Keratinocyte (primary cell): ENCODE results near the gene CCDC149. TPM values are rescaled to one million over a fixed set of nuclear protein-coding genes. Genes with fewer than 3 reads are reported as not detected.

Experiments used
- DNase-seq: peaks from one replicate; pipeline ENCODE4 v3.0.0-alpha.2; 2011; ENCODE audit warnings: low read depth, missing footprints, low spot score
- FAIRE-seq: peaks from 2 replicates; lab custom pipeline; 2011; peaks lifted over from hg19 to GRCh38; lab: Jason Lieb, UNC
- H2AFZ ChIP-seq: 2 replicates; pipeline ENCODE4 v1.6.0; 2012; ENCODE audit warnings: low read length, control low read depth, inconsistent platforms; ENCODE audit not compliant: control insufficient read depth
- H3K27ac ChIP-seq: 2 replicates; pipeline ENCODE4 v1.5.1; 2011; ENCODE audit warnings: low read length; ENCODE audit not compliant: control insufficient read depth, insufficient read depth
- H3K27me3 ChIP-seq: 3 replicates; pipeline ENCODE4 v1.6.0; 2011; ENCODE audit warnings: low read length; ENCODE audit not compliant: control insufficient read depth, insufficient read depth; ENCODE audit errors: extremely low read depth
- H3K36me3 ChIP-seq, 2 experiments: 2 replicates in 1 of 2; 3 replicates in 1 of 2; pipeline ENCODE4 v1.5.1; 2011; ENCODE audit warnings: low read length in 2 of 2, mild to moderate bottlenecking in 1 of 2; ENCODE audit not compliant: control insufficient read depth in 2 of 2, insufficient read depth in 2 of 2; ENCODE audit errors: extremely low read depth in 1 of 2
- H3K4me1 ChIP-seq: 3 replicates; pipeline ENCODE4 v1.5.1; 2011; ENCODE audit warnings: low read length; ENCODE audit not compliant: control insufficient read depth, insufficient read depth; ENCODE audit errors: extremely low read depth
- H3K4me2 ChIP-seq: 3 replicates; pipeline ENCODE4 v1.6.0; 2011; ENCODE audit warnings: low read depth, low read length; ENCODE audit not compliant: control insufficient read depth, insufficient read depth; ENCODE audit errors: extremely low read depth
- H3K4me3 ChIP-seq, 3 experiments: fragments of 200-600 bp in 1 of 3; sonication (generic) in 1 of 3; 2 replicates in 2 of 3; 3 replicates in 1 of 3; pipeline ENCODE4 v1.5.1; 2011 to 2016; ENCODE audit warnings: low read length in 3 of 3, mild to moderate bottlenecking in 3 of 3, control low read depth in 2 of 3, inconsistent platforms in 1 of 3, low read depth in 1 of 3, mixed read lengths in 1 of 3, mixed run types in 1 of 3, moderate library complexity in 1 of 3; ENCODE audit not compliant: control insufficient read depth in 2 of 3, insufficient read depth in 2 of 3; ENCODE audit errors: extremely low read depth in 1 of 3
- H3K79me2 ChIP-seq: 2 replicates; pipeline ENCODE4 v1.6.0; 2012; ENCODE audit warnings: low read length; ENCODE audit not compliant: control insufficient read depth, insufficient read depth
- H3K9ac ChIP-seq: 3 replicates; pipeline ENCODE4 v1.6.0; 2011; ENCODE audit warnings: low read length; ENCODE audit not compliant: control insufficient read depth, insufficient read depth; ENCODE audit errors: extremely low read depth
- H3K9me1 ChIP-seq: 3 replicates; pipeline ENCODE4 v1.6.0; 2011; ENCODE audit warnings: low read length; ENCODE audit not compliant: control insufficient read depth, insufficient read depth; ENCODE audit errors: extremely low read depth
- H3K9me3 ChIP-seq: 2 replicates; pipeline ENCODE4 v1.5.1; 2012; ENCODE audit warnings: low read depth, low read length; ENCODE audit not compliant: control insufficient read depth
- H4K20me1 ChIP-seq: 3 replicates; pipeline ENCODE4 v1.6.0; 2011; ENCODE audit warnings: low read length; ENCODE audit not compliant: control insufficient read depth, insufficient read depth; ENCODE audit errors: extremely low read depth
- CTCF ChIP-seq, 3 experiments: IDR thresholded peaks in 1 of 3; conservative IDR thresholded peaks in 1 of 3; optimal IDR thresholded peaks in 1 of 3; 2 replicates in 2 of 3; 3 replicates in 1 of 3; pipeline versions ENCODE3 to v1.5.1; 2011; ENCODE audit warnings: low read length in 3 of 3, mild to moderate bottlenecking in 3 of 3, moderate library complexity in 2 of 3, control low read depth in 1 of 3, inconsistent platforms in 1 of 3; ENCODE audit not compliant: insufficient read depth in 2 of 3; ENCODE audit errors: extremely low read depth in 1 of 3
- EZH2 ChIP-seq: IDR thresholded peaks from one replicate; pipeline ENCODE4 v1.6.1; 2012; ENCODE audit warnings: inconsistent platforms, mild to moderate bottlenecking, low read length, moderate library complexity
- dilution Hi-C: fragments of 300-500 bp; cut with MboI; formaldehyde crosslinking; loops from one replicate; pipeline ENCODE4 v1.7.0; 2020; ENCODE audit warnings: low sequenced_read_pairs; ENCODE audit not compliant: extremely low pct_ligation_motif_present
- polyA plus RNA-seq, 5 experiments: library from polyadenylated mRNA; depleted of rRNA in 3 of 5; stranded (reverse) in 3 of 5; stranded (forward) in 1 of 5; unstranded in 1 of 5; fragments of >200 nt; gene quantifications; 1 replicate in 1 of 5; 2 replicates in 3 of 5; 3 replicates in 1 of 5; pipeline versions ENCODE4 v1.2.1 to v1.2.3, GENCODE V29; 2011 to 2012; ENCODE audit warnings: missing spikeins in 2 of 5, low read depth in 1 of 5, low replicate concordance in 1 of 5

Gene CCDC149
- polyA plus RNA-seq, 1 donor (not counting 4 experiments of a cell fraction or from before 2014, with no cell fraction given) = 2.1 TPM

- H3K9ac ChIP-seq = no peak overlapping the region
- H3K4me1 ChIP-seq = no peaks in the 10 kb centered on the region
- H4K20me1 ChIP-seq = no peaks in the 10 kb centered on the region
- H3K9me3 ChIP-seq = no peaks in the 10 kb centered on the region
- dilution Hi-C loops = no loop called here
- no peak overlapping the region for H2AFZ ChIP-seq
- H3K9me1 ChIP-seq = no peaks in the 10 kb centered on the region
- no peaks in the 10 kb centered on the region for H3K79me2 ChIP-seq
- no peaks in the 10 kb centered on the region for H3K36me3 ChIP-seq
- H3K4me2 ChIP-seq = no peak overlapping the region
- H3K27ac ChIP-seq = no peak overlapping the region
- no peak for FAIRE-seq
- no peaks in the 10 kb centered on the region for H3K27me3 ChIP-seq
- TF ChIP-seq EZH2 (no peak), CTCF (optimal IDR thresholded peaks at IDR 0.05 in 1 of 3, IDR thresholded peaks at IDR 0.05 in 1 of 3, conservative IDR thresholded peaks at IDR 0.05 in 1 of 3; ENCODE audit: extremely low read depth in 1 of 3, insufficient read depth in 2 of 3, low read length in 3 of 3) (no peak)
- no peak overlapping the region for H3K4me3 ChIP-seq
- no peak for DNase-seq
Observed at GRCh38 chr4:24877868-24878635, 34.8 kb downstream of the CCDC149 start.

DNA sequence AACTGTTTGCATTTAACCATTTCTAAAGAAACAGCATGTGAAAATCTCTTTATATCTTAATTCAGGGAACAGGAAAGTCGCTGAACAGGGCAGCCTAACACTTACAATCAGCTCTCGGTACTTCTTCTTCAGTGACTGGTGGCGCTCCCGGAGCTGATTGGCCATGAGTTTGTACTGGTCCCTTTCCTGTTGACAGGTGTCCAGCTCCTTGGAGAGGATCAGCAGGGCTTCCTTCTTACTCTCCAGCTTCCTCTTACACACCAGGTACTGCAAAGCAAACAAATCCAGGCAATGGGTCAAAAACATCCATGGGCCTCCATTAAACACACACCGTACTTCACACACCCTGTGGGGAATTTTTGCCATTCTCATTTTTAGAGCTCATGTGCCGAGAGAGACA, 36.4 kb downstream of the CCDC149 start:
- FAIRE-seq (no peak), DNase-seq (no peak)
- dilution Hi-C loops = no loop called here
- Histone ChIP-seq H3K36me3 (no peaks in the 10 kb centered on the region), H3K9me1 (no peaks in the 10 kb centered on the region), H3K4me1 (no peaks in the 10 kb centered on the region), H3K79me2 (no peaks in the 10 kb centered on the region), H3K9ac (no peak overlapping the region), H3K27me3 (no peaks in the 10 kb centered on the region), H2AFZ (no peak overlapping the region), H3K9me3 (no peaks in the 10 kb centered on the region), H3K4me3 (no peak overlapping the region), H4K20me1 (no peaks in the 10 kb centered on the region), H3K27ac (no peak overlapping the region), H3K4me2 (no peak overlapping the region)
- TF ChIP-seq CTCF (optimal IDR thresholded peaks at IDR 0.05 in 1 of 3, IDR thresholded peaks at IDR 0.05 in 1 of 3, conservative IDR thresholded peaks at IDR 0.05 in 1 of 3; ENCODE audit: extremely low read depth in 1 of 3, insufficient read depth in 2 of 3, low read length in 3 of 3) = no peak
- no peak for TF ChIP-seq EZH2
